IMR-90 (cell line): ENCODE results near the gene BCL7A. TPM values are rescaled to one million over a fixed set of nuclear protein-coding genes. Genes with fewer than 3 reads are reported as not detected.

Experiments used
- ATAC-seq: fragments of 200-7000 bp; cut with Tn5 transposase; 2 replicates; pipeline ENCODE4 v1.9.1; 2020; ENCODE audit warnings: low read depth, mild to moderate bottlenecking, moderate library complexity
- BruUV-seq: library from RNA; stranded (reverse); fragments of 400-500 nt; replicated peaks from 2 replicates; lab custom pipeline; 2021; lab: Mats Ljungman, UMichigan
- CTCF ChIA-PET: fragments of 300-600 bp; formaldehyde crosslinking; extraction: SDS; loops from one replicate; lab custom pipeline; 2021; ENCODE audit warnings: antibody characterized with exemption; lab: Yijun Ruan, JAX
- POLR2A ChIA-PET: fragments of 300-600 bp; sonication (Branson Sonifier 250); formaldehyde crosslinking; loops from one replicate; lab custom pipeline; 2022; ENCODE audit warnings: antibody characterized with exemption; ENCODE audit not compliant: unreplicated experiment; lab: Charles Lee
- DNase-seq: peaks from one replicate; pipeline ENCODE4 v3.0.0; 2013
- H2AFZ ChIP-seq: replicated peaks from 2 replicates; pipeline ENCODE3; 2013; ENCODE audit warnings: low read length, mild to moderate bottlenecking; ENCODE audit not compliant: poor library complexity
- H2AK5ac ChIP-seq: 2 replicates; pipeline ENCODE4 v1.6.1; 2013; ENCODE audit warnings: low read depth, low read length, inconsistent platforms
- H2AK9ac ChIP-seq: replicated peaks from 2 replicates; pipeline ENCODE3; 2013; ENCODE audit warnings: mild to moderate bottlenecking, low read depth, low read length, moderate library complexity; ENCODE audit not compliant: poor library complexity
- H2BK120ac ChIP-seq: 2 replicates; pipeline ENCODE4 v1.6.1; 2013; ENCODE audit warnings: low read depth, low read length, inconsistent platforms
- H2BK15ac ChIP-seq: 3 replicates; pipeline ENCODE4 v1.6.1; 2013; ENCODE audit warnings: low read depth, low read length, inconsistent platforms
- H2BK20ac ChIP-seq: 2 replicates; pipeline ENCODE4 v1.6.1; 2013; ENCODE audit warnings: low read depth, mild to moderate bottlenecking, inconsistent platforms, low read length, moderate library complexity
- H2BK5ac ChIP-seq: 2 replicates; pipeline ENCODE4 v1.6.1; 2013; ENCODE audit warnings: mild to moderate bottlenecking, low read depth, low read length, inconsistent platforms; ENCODE audit not compliant: poor library complexity, severe bottlenecking
- H3K14ac ChIP-seq: replicated peaks from 2 replicates; pipeline ENCODE4 v1.6.1; 2013; ENCODE audit warnings: low read depth, low read length, inconsistent platforms
- H3K18ac ChIP-seq: 2 replicates; pipeline ENCODE4 v1.6.1; 2013; ENCODE audit warnings: low read depth, low read length, control low read depth
- H3K23ac ChIP-seq: 2 replicates; pipeline ENCODE4 v1.6.1; 2013; ENCODE audit warnings: low read depth, low read length, inconsistent platforms
- H3K27ac ChIP-seq: 2 replicates; pipeline ENCODE4 v1.5.1; 2013; ENCODE audit warnings: mild to moderate bottlenecking, control low read depth, low read length; ENCODE audit not compliant: insufficient read depth
- H3K27me3 ChIP-seq: 2 replicates; pipeline ENCODE4 v1.6.1; 2013; ENCODE audit warnings: low read length; ENCODE audit not compliant: control insufficient read depth, insufficient read depth
- H3K36me3 ChIP-seq: 2 replicates; pipeline ENCODE4 v1.6.1; 2013; ENCODE audit warnings: low read length, mixed read lengths; ENCODE audit not compliant: control insufficient read depth, insufficient read depth
- H3K4ac ChIP-seq: 2 replicates; pipeline ENCODE4 v1.6.1; 2013; ENCODE audit warnings: low read depth, low read length, inconsistent platforms
- H3K4me1 ChIP-seq: 2 replicates; pipeline ENCODE4 v1.6.1; 2013; ENCODE audit warnings: low read length, mixed read lengths; ENCODE audit not compliant: control insufficient read depth, insufficient read depth
- H3K4me2 ChIP-seq: 2 replicates; pipeline ENCODE4 v1.6.1; 2013; ENCODE audit warnings: low read depth, mild to moderate bottlenecking, control low read depth, low read length, moderate library complexity
- H3K4me3 ChIP-seq: 2 replicates; pipeline ENCODE4 v1.5.1; 2013; ENCODE audit warnings: low read depth, mild to moderate bottlenecking, control low read depth, low read length, moderate library complexity; ENCODE audit not compliant: insufficient read depth
- H3K56ac ChIP-seq: 2 replicates; pipeline ENCODE4 v1.6.1; 2013; ENCODE audit warnings: low read length, inconsistent platforms; ENCODE audit not compliant: insufficient read depth; ENCODE audit errors: extremely low read depth
- H3K79me1 ChIP-seq, 2 experiments: 2 replicates each; pipeline ENCODE4 v1.6.1; 2013; ENCODE audit warnings: low read length in 2 of 2, inconsistent platforms in 1 of 2, low read depth in 1 of 2
- H3K9ac ChIP-seq: 2 replicates; pipeline ENCODE4 v1.6.1; 2013; ENCODE audit warnings: low read depth, low read length, control low read depth
- H3K9me1 ChIP-seq: 2 replicates; pipeline ENCODE4 v1.6.1; 2013; ENCODE audit warnings: low read length, inconsistent platforms; ENCODE audit not compliant: insufficient read depth
- H3K9me3 ChIP-seq: 2 replicates; pipeline ENCODE4 v1.6.1; 2013; ENCODE audit warnings: low read length; ENCODE audit not compliant: control insufficient read depth, insufficient read depth
- H4K20me1 ChIP-seq: 2 replicates; pipeline ENCODE4 v1.6.1; 2013; ENCODE audit warnings: low read length, inconsistent platforms; ENCODE audit not compliant: insufficient read depth
- H4K5ac ChIP-seq: 2 replicates; pipeline ENCODE4 v1.6.1; 2013; ENCODE audit warnings: mild to moderate bottlenecking, low read depth, low read length, control low read depth
- H4K8ac ChIP-seq, 2 experiments: 2 replicates each; pipeline ENCODE4 v1.6.1; 2013; ENCODE audit warnings: low read depth in 2 of 2, low read length in 2 of 2, control low read depth in 1 of 2, inconsistent platforms in 1 of 2
- H4K91ac ChIP-seq: 2 replicates; pipeline ENCODE4 v1.6.1; 2013; ENCODE audit warnings: low read depth, low read length, inconsistent platforms; ENCODE audit not compliant: insufficient read depth
- CEBPB ChIP-seq: IDR thresholded peaks from 2 replicates; pipeline ENCODE4 v1.6.1; 2012; ENCODE audit warnings: low read depth, low read length, improper control_type of control experiment
- RCOR1 ChIP-seq: IDR thresholded peaks from 2 replicates; pipeline ENCODE4 v1.6.1; 2012; ENCODE audit warnings: mild to moderate bottlenecking, low read length, improper control_type of control experiment; ENCODE audit not compliant: insufficient replicate concordance
- RFX5 ChIP-seq: IDR thresholded peaks from 2 replicates; pipeline ENCODE4 v1.8.0; 2012; ENCODE audit warnings: low read depth, mild to moderate bottlenecking, low read length, moderate library complexity
- WGBS, 2 experiments: methylation state at CpG; one replicate each; pipeline versions ENCODE4 v1.1.5 to v1.1.7; 2013; ENCODE audit warnings: missing lambda C conversion rate in 2 of 2; ENCODE audit not compliant: insufficient read length in 1 of 2; ENCODE audit errors: extremely low coverage in 2 of 2; 5-methylcytosine and 5-hydroxymethylcytosine counted together
- dilution Hi-C: fragments of 300-500 bp; cut with HindIII; formaldehyde crosslinking; loops from one replicate; pipeline ENCODE4 v1.14.3; 2018; ENCODE audit warnings: low sequenced_read_pairs; ENCODE audit not compliant: unreplicated experiment
- in situ Hi-C: fragments of 300-500 bp; cut with MboI; formaldehyde crosslinking; loops from 3 replicates; pipeline ENCODE4 v1.14.3; 2019; ENCODE audit warnings: low sequenced_read_pairs, inconsistent platforms, mixed read lengths
- intact Hi-C: fragments of 100-400 bp; cut with micrococcal nuclease; formaldehyde crosslinking; loops from 2 replicates; pipeline ENCODE4 v1.10.0; 2022
- polyA plus RNA-seq, 3 experiments: library from polyadenylated mRNA; depleted of rRNA; stranded (reverse); fragments of >200 nt; gene quantifications; 2 replicates each; pipeline ENCODE4 v1.2.3, GENCODE V29; 2012; ENCODE audit warnings: low replicate concordance in 1 of 3
- total RNA-seq: library from RNA; depleted of rRNA; stranded (reverse); fragments of >200 nt; gene quantifications from 2 replicates; pipeline ENCODE4 v1.2.3, GENCODE V29; 2012

Gene BCL7A
- total and polyA plus RNA-seq, 2 of the 4 experiments (the other 2 are of a cell fraction), result 5.6 to 7.9 TPM

GRCh38 chr12:122043476-122043875, 21.8 kb downstream of the BCL7A start:
- Histone ChIP-seq H3K56ac (no peak overlapping the region), H3K23ac (no peak overlapping the region), H4K8ac (no peak overlapping the region), H3K4me1 (no peaks in the 10 kb centered on the region), H2BK20ac (no peak overlapping the region), H3K14ac (no peak overlapping the region), H2AFZ (no peak overlapping the region), H2BK15ac (no peak overlapping the region), H3K4me2 (no peak overlapping the region), H3K9ac (no peak overlapping the region), H3K79me1 (peaks cover 0 to 4% of the 10 kb centered on the region in 2 experiments; a peak in 1 of 4 replicates), H4K5ac (no peak overlapping the region), H2BK120ac (no peak overlapping the region), H4K91ac (no peak overlapping the region), H3K9me3 (no peaks in the 10 kb centered on the region), H3K4me3 (no peak overlapping the region), H3K27me3 (no peaks in the 10 kb centered on the region), H2AK9ac (no peak overlapping the region), H2AK5ac (no peak overlapping the region), H4K20me1 (no peaks in the 10 kb centered on the region), H3K9me1 (no peaks in the 10 kb centered on the region), H2BK5ac (no peak overlapping the region), H3K27ac (no peak overlapping the region), H3K4ac (no peak overlapping the region), H3K36me3 (peaks cover 18% of the 10 kb centered on the region), H3K18ac (no peak overlapping the region)
- intact Hi-C loops, result no loop called here
- dilution Hi-C loops, result no loop called here
- TF ChIP-seq CEBPB (no peak), RFX5 (no peak), RCOR1 (no peak)
- in situ Hi-C loops, result no loop called here
- DNase-seq (no peak), ATAC-seq (no peak)
- ChIA-PET POLR2A (no interaction called here), CTCF (no interaction called here)
- BruUV-seq, result no TSS peak
- WGBS, 2 experiments, result 97% methylated on average over 7 of the region's 15 CpGs; no CpG with 5 or more reads in 1 of the 2 experiments
